Measurements from ENCODE around the gene ANKRD12. TPM values are rescaled to one million over a fixed set of nuclear protein-coding genes. Genes with fewer than 3 reads are reported as not detected.

The ANKRD12 gene
- total RNA-seq, 6 experiments from 2014 or later, result 12.3 to 38.7 (median 21.4) TPM

DNA sequence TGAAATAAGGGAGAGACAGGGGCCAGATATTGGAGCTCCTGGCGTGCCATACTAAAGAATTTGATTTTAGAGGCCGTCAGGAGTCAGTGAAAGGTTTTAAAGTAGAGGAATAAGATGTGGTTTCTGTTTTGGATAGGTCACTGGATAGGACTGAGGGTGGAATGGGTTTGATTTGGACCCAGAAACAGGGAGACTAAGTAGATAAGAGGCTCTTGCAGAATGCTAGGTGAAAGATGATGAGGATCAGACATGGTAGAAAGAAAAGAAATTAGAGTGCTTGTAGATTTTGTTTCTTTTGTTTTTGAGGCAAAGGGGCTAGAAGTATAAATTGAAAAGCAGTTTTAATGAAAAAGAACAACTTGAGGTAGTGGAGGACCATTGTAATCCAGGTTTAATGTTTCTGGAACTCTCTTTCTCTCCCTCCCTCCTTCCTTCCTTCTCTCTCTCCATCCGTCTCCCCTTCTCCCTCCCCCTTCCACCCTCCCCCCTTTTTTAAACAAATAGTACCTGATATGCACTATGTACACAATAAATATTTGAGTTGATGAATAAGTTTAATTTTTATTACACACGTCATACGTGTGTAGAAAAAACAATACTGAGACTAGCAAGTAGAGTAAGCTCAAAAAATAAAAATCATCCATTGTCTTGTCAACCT is 32.2 kb upstream of the ANKRD12 start:
- ATAC-seq, result peak in 1 of 4 donors; percentile 23
- Histone ChIP-seq H3K4me3 (peak overlapping the region; percentile 61 to 78 (median 76)), H3K27ac (peak overlapping the region; percentile 95 to 97 (median 95)), H3K9me3 (no peaks in the 10 kb centered on the region), H3K36me3 (no peaks in the 10 kb centered on the region), H3K4me1 (peaks cover 0 to 59% (median 14%) of the 10 kb centered on the region in 4 donors), H3K27me3 (no peaks in the 10 kb centered on the region)
- no peak for DNase-seq
- WGBS (ENCODE audit: insufficient coverage, low coverage, low lambda C conversion rate, missing lambda C conversion rate), result 4% methylated on average over 5 of the region's 5 CpGs
- no peak for TF ChIP-seq POLR2A (IDR thresholded peaks at IDR 0.05)
- TF ChIP-seq, protein P1, sequence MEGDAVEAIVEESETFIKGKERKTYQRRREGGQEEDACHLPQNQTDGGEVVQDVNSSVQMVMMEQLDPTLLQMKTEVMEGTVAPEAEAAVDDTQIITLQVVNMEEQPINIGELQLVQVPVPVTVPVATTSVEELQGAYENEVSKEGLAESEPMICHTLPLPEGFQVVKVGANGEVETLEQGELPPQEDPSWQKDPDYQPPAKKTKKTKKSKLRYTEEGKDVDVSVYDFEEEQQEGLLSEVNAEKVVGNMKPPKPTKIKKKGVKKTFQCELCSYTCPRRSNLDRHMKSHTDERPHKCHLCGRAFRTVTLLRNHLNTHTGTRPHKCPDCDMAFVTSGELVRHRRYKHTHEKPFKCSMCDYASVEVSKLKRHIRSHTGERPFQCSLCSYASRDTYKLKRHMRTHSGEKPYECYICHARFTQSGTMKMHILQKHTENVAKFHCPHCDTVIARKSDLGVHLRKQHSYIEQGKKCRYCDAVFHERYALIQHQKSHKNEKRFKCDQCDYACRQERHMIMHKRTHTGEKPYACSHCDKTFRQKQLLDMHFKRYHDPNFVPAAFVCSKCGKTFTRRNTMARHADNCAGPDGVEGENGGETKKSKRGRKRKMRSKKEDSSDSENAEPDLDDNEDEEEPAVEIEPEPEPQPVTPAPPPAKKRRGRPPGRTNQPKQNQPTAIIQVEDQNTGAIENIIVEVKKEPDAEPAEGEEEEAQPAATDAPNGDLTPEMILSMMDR (IDR thresholded peaks at IDR 0.05), result no peak
- intact Hi-C loops (cut with DNase I), result no loop called here

DNA sequence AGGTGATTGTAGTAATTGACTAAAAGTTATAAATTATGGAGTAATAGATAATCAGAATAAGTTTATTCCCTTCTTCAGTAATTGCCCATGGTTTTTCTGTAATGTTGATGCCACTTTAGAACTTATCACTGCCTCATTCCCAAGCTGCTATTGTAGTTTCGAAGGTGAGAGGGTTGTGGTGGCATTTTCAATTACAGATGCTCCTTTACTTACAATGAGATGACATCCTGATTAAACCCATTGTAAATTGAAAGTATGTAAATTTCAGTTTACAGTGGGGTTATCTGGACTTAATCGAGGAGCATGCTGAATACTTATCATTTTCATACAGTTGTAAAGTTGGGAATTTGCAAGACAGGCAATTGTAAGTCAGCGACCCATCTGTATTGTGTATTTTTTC is 31.2 kb upstream of the ANKRD12 start:
- Histone ChIP-seq H3K9me3 (no peaks in the 10 kb centered on the region), H3K27ac (peak overlapping the region in 2 of 3 donors; percentile 95), H3K36me3 (no peaks in the 10 kb centered on the region), H3K27me3 (no peaks in the 10 kb centered on the region), H3K4me3 (peak overlapping the region; percentile 61 to 78 (median 76)), H3K4me1 (peaks cover 0 to 70% (median 16%) of the 10 kb centered on the region in 4 donors)
- intact Hi-C loops (cut with DNase I), result no loop called here
- DNase-seq, result no peak
- no peak for ATAC-seq
- 28% methylated on average over 3 of the region's 3 CpGs for WGBS (ENCODE audit: insufficient coverage, low coverage, low lambda C conversion rate, missing lambda C conversion rate)
- no peak for TF ChIP-seq POLR2A (IDR thresholded peaks at IDR 0.05)
- TF ChIP-seq, protein P1 (IDR thresholded peaks at IDR 0.05), result no peak

GRCh38 chr18:9106094-9106493 is 30.5 kb upstream of the ANKRD12 start:
- no peak for ATAC-seq
- TF ChIP-seq, protein P1 (IDR thresholded peaks at IDR 0.05), result no peak
- TF ChIP-seq POLR2A (IDR thresholded peaks at IDR 0.05), result no peak
- H3K27me3 ChIP-seq, result no peaks in the 10 kb centered on the region
- H3K9me3 ChIP-seq, result no peaks in the 10 kb centered on the region
- H3K4me3 ChIP-seq, result peak overlapping the region in 2 of 3 donors; percentile 2 to 78
- H3K4me1 ChIP-seq, result peaks cover 0 to 75% (median 16%) of the 10 kb centered on the region in 4 donors
- no peak for DNase-seq
- H3K36me3 ChIP-seq, result no peaks in the 10 kb centered on the region
- 31% methylated on average over 1 of the region's 1 CpG for WGBS (ENCODE audit: insufficient coverage, low coverage, low lambda C conversion rate, missing lambda C conversion rate)
- intact Hi-C loops (cut with DNase I), result no loop called here
- peak overlapping the region in 1 of 3 donors; percentile 95 for H3K27ac ChIP-seq

GRCh38 chr18:9106800-9107584 is 29.6 kb upstream of the ANKRD12 start:
- peaks cover 0 to 70% (median 16%) of the 10 kb centered on the region in 4 donors for H3K4me1 ChIP-seq
- intact Hi-C loops (cut with DNase I), result no loop called here
- no peaks in the 10 kb centered on the region for H3K36me3 ChIP-seq
- no peak overlapping the region for H3K27ac ChIP-seq
- H3K4me3 ChIP-seq, result no peak overlapping the region
- no peaks in the 10 kb centered on the region for H3K27me3 ChIP-seq
- no peak for DNase-seq
- WGBS (ENCODE audit: insufficient coverage, low coverage, low lambda C conversion rate, missing lambda C conversion rate), result 13% methylated on average over 4 of the region's 4 CpGs
- no peaks in the 10 kb centered on the region for H3K9me3 ChIP-seq
- TF ChIP-seq, protein P1 (IDR thresholded peaks at IDR 0.05), result no peak
- no peak for TF ChIP-seq POLR2A (IDR thresholded peaks at IDR 0.05)
- no peak for ATAC-seq
